HCT116 (cell line): ENCODE results near the gene ZDHHC3.

Experiments
- CEBPB ChIP-seq: IDR thresholded peaks from 2 replicates; pipeline ENCODE4 v1.6.1; 2012; ENCODE audit warnings: low read depth
- CTCF ChIP-seq, 3 experiments: fragments of 200-600 bp in 1 of 3; sonication (generic) in 1 of 3; IDR thresholded peaks in 2 of 3; conservative IDR thresholded peaks in 1 of 3; 2 replicates each; pipeline ENCODE4 v1.5.1; 2012 to 2017; ENCODE audit warnings: low read depth in 2 of 3, low read length in 2 of 3, antibody characterized with exemption in 1 of 3, borderline replicate concordance in 1 of 3, control low read depth in 1 of 3, mild to moderate bottlenecking in 1 of 3, mixed read lengths in 1 of 3, mixed run types in 1 of 3, moderate library complexity in 1 of 3; ENCODE audit not compliant: insufficient read depth in 1 of 3
- ELF1 ChIP-seq: IDR thresholded peaks from 2 replicates; pipeline ENCODE4 v1.6.1; 2012; ENCODE audit warnings: low read depth, borderline replicate concordance
- EZH2phosphoT487 ChIP-seq: fragments of 200-600 bp; IDR thresholded peaks from 2 replicates; pipeline ENCODE4 v1.6.1; 2018; ENCODE audit warnings: antibody characterized with exemption, borderline replicate concordance
- FOSL1 ChIP-seq: IDR thresholded peaks from 2 replicates; pipeline ENCODE4 v1.6.1; 2012; ENCODE audit warnings: low read depth
- MAX ChIP-seq: IDR thresholded peaks from 2 replicates; pipeline ENCODE4 v1.6.1; 2012
- POLR2A ChIP-seq: IDR thresholded peaks from 2 replicates; pipeline ENCODE4 v1.7.0; 2011; ENCODE audit warnings: borderline replicate concordance; ENCODE audit not compliant: insufficient read depth, insufficient read length; ENCODE audit errors: extremely low read depth
- SIN3A ChIP-seq: IDR thresholded peaks from 2 replicates; pipeline ENCODE4 v1.6.1; 2012; ENCODE audit warnings: low read depth

DNA sequence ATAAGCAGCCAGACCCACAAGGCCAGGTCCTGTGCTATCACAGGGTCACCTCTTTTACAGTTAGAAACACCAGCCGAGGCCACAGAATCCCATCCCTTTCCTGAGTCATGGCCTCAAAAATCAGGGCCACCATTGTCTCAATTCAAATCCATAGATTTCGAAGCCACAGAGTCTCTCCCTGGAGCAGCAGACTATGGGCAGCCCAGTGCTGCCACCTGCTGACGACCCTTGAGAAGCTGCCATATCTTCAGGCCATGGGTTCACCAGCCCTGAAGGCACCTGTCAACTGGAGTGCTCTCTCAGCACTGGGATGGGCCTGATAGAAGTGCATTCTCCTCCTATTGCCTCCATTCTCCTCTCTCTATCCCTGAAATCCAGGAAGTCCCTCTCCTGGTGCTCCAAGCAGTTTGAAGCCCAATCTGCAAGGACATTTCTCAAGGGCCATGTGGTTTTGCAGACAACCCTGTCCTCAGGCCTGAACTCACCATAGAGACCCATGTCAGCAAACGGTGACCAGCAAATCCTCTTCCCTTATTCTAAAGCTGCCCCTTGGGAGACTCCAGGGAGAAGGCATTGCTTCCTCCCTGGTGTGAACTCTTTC, 62.0 kb downstream of the ZDHHC3 start:
- TF ChIP-seq ELF1: no peak
- TF ChIP-seq FOSL1: no peak
- TF ChIP-seq CTCF (IDR thresholded peaks at IDR 0.05 in 2 of 3, conservative IDR thresholded peaks at IDR 0.05 in 1 of 3; ENCODE audit: borderline replicate concordance in 1 of 3, insufficient read depth in 1 of 3, low read depth in 2 of 3, low read length in 2 of 3): peak; percentile 64 to 79 (median 77)
- TF ChIP-seq SIN3A: no peak
- no peak for TF ChIP-seq POLR2A
- no peak for TF ChIP-seq EZH2phosphoT487
- TF ChIP-seq CEBPB: no peak
- TF ChIP-seq MAX: no peak
